Activated CD8-positive, alpha-beta T cell treated with anti-CD3 and anti-CD28 coated beads for 36 hours (primary cell): ENCODE measurements around the gene GPA33. TPM values are rescaled to one million over a fixed set of nuclear protein-coding genes. Genes with fewer than 3 reads are reported as not detected.

Experiments used
- ATAC-seq: fragments of 200-7000 bp; cut with Tn5 transposase; one replicate; pipeline ENCODE4 v1.10.0; 2021; ENCODE audit warnings: mild to moderate bottlenecking, moderate library complexity
- CTCF ChIA-PET: fragments of 350-600 bp; sonication (Branson Sonifier 250); formaldehyde crosslinking; loops from one replicate; lab custom pipeline; 2021; ENCODE audit warnings: antibody characterized with exemption; lab: Charles Lee
- POLR2A ChIA-PET: fragments of 350-600 bp; sonication (Branson Sonifier 250); formaldehyde crosslinking; loops from one replicate; lab custom pipeline; 2021; ENCODE audit warnings: antibody characterized with exemption; lab: Charles Lee
- DNase-seq: peaks from one replicate; pipeline ENCODE4 v3.0.0-alpha.2; 2020
- H3K27ac Mint-ChIP-seq: one replicate; pipeline ENCODE4 v1.8.0; 2021; ENCODE audit warnings: mild to moderate bottlenecking, mixed read lengths
- H3K27me3 Mint-ChIP-seq: one replicate; pipeline ENCODE4 v1.8.0; 2021; ENCODE audit warnings: mixed read lengths
- H3K36me3 Mint-ChIP-seq: one replicate; pipeline ENCODE4 v1.8.0; 2021; ENCODE audit warnings: low read depth, mixed read lengths
- H3K4me1 Mint-ChIP-seq: one replicate; pipeline ENCODE4 v1.8.0; 2021; ENCODE audit warnings: low read depth, mixed read lengths
- H3K4me3 Mint-ChIP-seq: one replicate; pipeline ENCODE4 v1.8.0; 2021; ENCODE audit warnings: mild to moderate bottlenecking, moderate library complexity, mixed read lengths
- H3K9me3 Mint-ChIP-seq: one replicate; pipeline ENCODE4 v1.8.0; 2021; ENCODE audit warnings: mixed read lengths
- intact Hi-C: fragments of 100-400 bp; cut with micrococcal nuclease; formaldehyde crosslinking; loops from one replicate; pipeline ENCODE4 v1.10.0; 2022
- total RNA-seq, 2 experiments: library from RNA; stranded (reverse); gene quantifications; one replicate each; pipeline ENCODE4 v1.2.3, GENCODE V29; 2021
- TF ChIP-seq, protein P1 (sequence below): fragments of 200-600 bp; IDR thresholded peaks from one replicate; pipeline ENCODE4 v1.8.0; 2022; ENCODE audit warnings: antibody characterized with exemption, mild to moderate bottlenecking

Gene GPA33
- total RNA-seq, 2 experiments from 2014 or later, result 0.25 TPM; not detected in 1

GRCh38 chr1:167082511-167083027 lies 7.6 kb downstream of the GPA33 start:
- Mint-ChIP-seq H3K9me3 (no peaks in the 10 kb centered on the region), H3K27ac (no peak overlapping the region), H3K4me1 (peaks cover 8% of the 10 kb centered on the region), H3K27me3 (no peaks in the 10 kb centered on the region), H3K4me3 (no peak overlapping the region), H3K36me3 (no peaks in the 10 kb centered on the region)
- ATAC-seq (no peak), DNase-seq (no peak)
- CTCF ChIA-PET, result interaction anchor here (1.2 to 3.5 kb wide), 3 partner anchors 8 to 23 kb away, joined by 4 to 16 read pairs (median 4); no protein-coding TSS in a partner anchor
- TF ChIP-seq, protein P1, sequence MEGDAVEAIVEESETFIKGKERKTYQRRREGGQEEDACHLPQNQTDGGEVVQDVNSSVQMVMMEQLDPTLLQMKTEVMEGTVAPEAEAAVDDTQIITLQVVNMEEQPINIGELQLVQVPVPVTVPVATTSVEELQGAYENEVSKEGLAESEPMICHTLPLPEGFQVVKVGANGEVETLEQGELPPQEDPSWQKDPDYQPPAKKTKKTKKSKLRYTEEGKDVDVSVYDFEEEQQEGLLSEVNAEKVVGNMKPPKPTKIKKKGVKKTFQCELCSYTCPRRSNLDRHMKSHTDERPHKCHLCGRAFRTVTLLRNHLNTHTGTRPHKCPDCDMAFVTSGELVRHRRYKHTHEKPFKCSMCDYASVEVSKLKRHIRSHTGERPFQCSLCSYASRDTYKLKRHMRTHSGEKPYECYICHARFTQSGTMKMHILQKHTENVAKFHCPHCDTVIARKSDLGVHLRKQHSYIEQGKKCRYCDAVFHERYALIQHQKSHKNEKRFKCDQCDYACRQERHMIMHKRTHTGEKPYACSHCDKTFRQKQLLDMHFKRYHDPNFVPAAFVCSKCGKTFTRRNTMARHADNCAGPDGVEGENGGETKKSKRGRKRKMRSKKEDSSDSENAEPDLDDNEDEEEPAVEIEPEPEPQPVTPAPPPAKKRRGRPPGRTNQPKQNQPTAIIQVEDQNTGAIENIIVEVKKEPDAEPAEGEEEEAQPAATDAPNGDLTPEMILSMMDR, result no peak
- intact Hi-C loops, result no loop called here
- POLR2A ChIA-PET, result interaction anchor here (1.4 kb wide), 1 partner anchor 21 kb away, joined by 3 read pairs; no protein-coding TSS in a partner anchor

DNA sequence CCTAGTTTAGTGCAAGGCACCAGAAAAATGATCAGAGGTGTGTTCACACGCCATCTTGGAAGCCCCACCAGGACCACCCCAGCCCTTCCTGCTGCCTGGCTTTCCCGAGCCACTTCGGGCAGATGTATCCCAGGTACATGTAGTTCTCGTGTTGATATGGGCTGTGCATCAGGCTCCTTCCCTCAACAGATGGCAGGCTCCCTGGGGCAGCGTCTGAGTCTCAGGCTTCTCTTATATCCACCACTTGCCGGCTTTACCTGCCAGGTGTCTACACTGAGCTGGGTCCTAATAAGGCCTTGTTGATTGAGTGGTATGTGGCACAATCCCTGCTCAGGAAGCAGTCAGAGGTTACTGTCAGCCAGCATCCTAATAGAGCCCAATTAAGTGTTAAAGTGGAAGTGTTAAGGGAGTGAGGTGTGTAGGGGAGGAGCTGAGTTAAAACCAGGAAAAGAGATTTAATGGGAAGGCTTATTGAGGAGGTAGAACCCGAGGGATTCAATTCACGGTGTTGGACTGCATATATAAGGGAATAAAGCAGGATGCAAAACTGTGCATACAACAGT lies 8.5 kb downstream of the GPA33 start:
- Mint-ChIP-seq H3K27ac (no peak overlapping the region), H3K36me3 (no peaks in the 10 kb centered on the region), H3K27me3 (no peaks in the 10 kb centered on the region), H3K4me3 (no peak overlapping the region), H3K4me1 (peaks cover 8% of the 10 kb centered on the region), H3K9me3 (no peaks in the 10 kb centered on the region)
- DNase-seq (no peak), ATAC-seq (no peak)
- intact Hi-C loops, result no loop called here
- ChIA-PET CTCF (interaction anchor here (0.9 to 3.5 kb wide), 2 partner anchors 22 to 171 kb away, joined by 3 to 16 read pairs; no protein-coding TSS in a partner anchor), POLR2A (interaction anchor here (1.4 kb wide), 1 partner anchor 22 kb away, joined by 3 read pairs; no protein-coding TSS in a partner anchor)
- TF ChIP-seq, protein P1, result no peak

- H3K4me3 Mint-ChIP-seq, result no peak overlapping the region
- TF ChIP-seq, protein P1, result no peak
- no peaks in the 10 kb centered on the region for H3K27me3 Mint-ChIP-seq
- intact Hi-C loops, result no loop called here
- no peaks in the 10 kb centered on the region for H3K9me3 Mint-ChIP-seq
- ATAC-seq (no peak), DNase-seq (no peak)
- no peaks in the 10 kb centered on the region for H3K36me3 Mint-ChIP-seq
- POLR2A ChIA-PET, result no interaction called here
- H3K4me1 Mint-ChIP-seq, result peaks cover 24% of the 10 kb centered on the region
- CTCF ChIA-PET, result interaction anchor here (1.0 kb wide), 1 partner anchor 11 kb away, joined by 4 read pairs; no protein-coding TSS in a partner anchor
- H3K27ac Mint-ChIP-seq, result no peak overlapping the region
Measured at GRCh38 chr1:167077868-167078210, 12.3 kb downstream of the GPA33 start.

- ChIA-PET CTCF (interaction anchor here (1.0 to 1.4 kb wide), 2 partner anchors 10 to 143 kb away, joined by 4 read pairs; partner anchors contain the start of gene POU2F1), POLR2A (interaction anchor here (0.6 kb wide), 1 partner anchor 10 kb away, joined by 3 read pairs; no protein-coding TSS in a partner anchor)
- Mint-ChIP-seq H3K9me3 (no peaks in the 10 kb centered on the region), H3K36me3 (no peaks in the 10 kb centered on the region), H3K27ac (no peak overlapping the region), H3K4me1 (peaks cover 24% of the 10 kb centered on the region), H3K4me3 (no peak overlapping the region), H3K27me3 (no peaks in the 10 kb centered on the region)
- ATAC-seq (no peak), DNase-seq (no peak)
- TF ChIP-seq, protein P1, result no peak
- intact Hi-C loops, result no loop called here
Measured at GRCh38 chr1:167077128-167077867, 12.9 kb downstream of the GPA33 start.
